Measurements from ENCODE around the gene LDLRAD4.

LDLRAD4 gene

DNA sequence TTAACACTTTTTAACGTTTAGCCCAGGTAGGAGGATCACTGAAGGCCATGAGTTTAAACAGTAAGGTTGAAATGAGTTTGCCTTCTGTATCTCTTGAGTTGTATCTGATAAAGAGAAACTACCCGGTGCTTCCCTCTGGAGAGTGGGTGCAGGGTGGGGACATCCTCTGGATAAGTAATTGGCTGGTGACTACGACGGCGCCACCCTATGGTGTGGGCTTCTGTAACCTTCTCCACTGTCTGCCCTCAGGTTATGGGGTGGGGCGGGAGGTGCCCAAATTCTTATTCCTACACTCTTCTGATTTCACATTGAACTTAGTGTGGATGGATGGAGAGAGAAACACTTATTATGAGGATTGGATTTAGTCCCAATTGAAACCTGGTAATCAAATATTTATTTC lies 68.8 kb downstream of the LDLRAD4 start:
- in situ Hi-C loops (cut with HindIII; ENCODE audit: low sequenced_read_pairs) = no loop called here
- TF ChIP-seq, protein P1, sequence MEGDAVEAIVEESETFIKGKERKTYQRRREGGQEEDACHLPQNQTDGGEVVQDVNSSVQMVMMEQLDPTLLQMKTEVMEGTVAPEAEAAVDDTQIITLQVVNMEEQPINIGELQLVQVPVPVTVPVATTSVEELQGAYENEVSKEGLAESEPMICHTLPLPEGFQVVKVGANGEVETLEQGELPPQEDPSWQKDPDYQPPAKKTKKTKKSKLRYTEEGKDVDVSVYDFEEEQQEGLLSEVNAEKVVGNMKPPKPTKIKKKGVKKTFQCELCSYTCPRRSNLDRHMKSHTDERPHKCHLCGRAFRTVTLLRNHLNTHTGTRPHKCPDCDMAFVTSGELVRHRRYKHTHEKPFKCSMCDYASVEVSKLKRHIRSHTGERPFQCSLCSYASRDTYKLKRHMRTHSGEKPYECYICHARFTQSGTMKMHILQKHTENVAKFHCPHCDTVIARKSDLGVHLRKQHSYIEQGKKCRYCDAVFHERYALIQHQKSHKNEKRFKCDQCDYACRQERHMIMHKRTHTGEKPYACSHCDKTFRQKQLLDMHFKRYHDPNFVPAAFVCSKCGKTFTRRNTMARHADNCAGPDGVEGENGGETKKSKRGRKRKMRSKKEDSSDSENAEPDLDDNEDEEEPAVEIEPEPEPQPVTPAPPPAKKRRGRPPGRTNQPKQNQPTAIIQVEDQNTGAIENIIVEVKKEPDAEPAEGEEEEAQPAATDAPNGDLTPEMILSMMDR (IDR thresholded peaks at IDR 0.05; ENCODE audit: low read depth, low read length, missing control alignments) = no peak

DNA sequence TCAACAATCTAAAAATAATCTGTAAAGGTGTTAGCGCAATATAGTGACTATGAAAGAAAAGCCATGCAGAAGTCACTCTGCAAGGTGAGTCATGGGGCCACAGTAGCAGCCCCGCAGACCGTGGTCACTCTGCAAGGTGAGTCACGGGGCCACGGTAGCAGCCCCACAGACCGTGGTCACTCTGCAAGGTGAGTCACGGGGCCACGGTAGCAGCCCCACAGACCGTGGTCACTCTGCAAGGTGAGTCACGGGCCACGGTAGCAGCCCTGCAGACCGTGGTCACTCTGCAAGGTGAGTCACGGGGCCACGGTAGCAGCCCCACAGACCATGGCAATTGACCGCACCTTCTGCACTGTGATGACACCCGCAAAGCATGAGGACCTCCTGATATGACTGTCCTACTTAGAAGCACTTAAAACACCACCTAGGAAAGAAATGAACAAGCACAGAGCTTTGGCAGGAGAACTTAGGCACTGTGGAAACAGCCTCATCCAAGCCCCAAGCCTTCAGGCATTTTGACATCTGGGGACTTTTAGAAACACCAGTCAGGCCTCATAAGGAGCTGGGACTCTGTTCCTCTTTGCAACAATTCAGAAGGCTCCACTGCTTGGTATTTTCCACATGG lies 70.1 kb downstream of the LDLRAD4 start:
- no peak for DNase-seq (ENCODE audit: low read depth)
- no peak overlapping the region for H3K4me3 ChIP-seq (ENCODE audit: low read depth, low read length)
- TF ChIP-seq, protein P1 (IDR thresholded peaks at IDR 0.05; ENCODE audit: low read depth, low read length, missing control alignments) = no peak
- in situ Hi-C loops (cut with HindIII; ENCODE audit: low sequenced_read_pairs) = no loop called here

More for the DNA sequence above, 68.8 kb downstream of the LDLRAD4 start:
- DNase-seq (ENCODE audit: low read depth) = no peak
- H3K4me3 ChIP-seq (ENCODE audit: low read depth, low read length) = no peak overlapping the region

DNA sequence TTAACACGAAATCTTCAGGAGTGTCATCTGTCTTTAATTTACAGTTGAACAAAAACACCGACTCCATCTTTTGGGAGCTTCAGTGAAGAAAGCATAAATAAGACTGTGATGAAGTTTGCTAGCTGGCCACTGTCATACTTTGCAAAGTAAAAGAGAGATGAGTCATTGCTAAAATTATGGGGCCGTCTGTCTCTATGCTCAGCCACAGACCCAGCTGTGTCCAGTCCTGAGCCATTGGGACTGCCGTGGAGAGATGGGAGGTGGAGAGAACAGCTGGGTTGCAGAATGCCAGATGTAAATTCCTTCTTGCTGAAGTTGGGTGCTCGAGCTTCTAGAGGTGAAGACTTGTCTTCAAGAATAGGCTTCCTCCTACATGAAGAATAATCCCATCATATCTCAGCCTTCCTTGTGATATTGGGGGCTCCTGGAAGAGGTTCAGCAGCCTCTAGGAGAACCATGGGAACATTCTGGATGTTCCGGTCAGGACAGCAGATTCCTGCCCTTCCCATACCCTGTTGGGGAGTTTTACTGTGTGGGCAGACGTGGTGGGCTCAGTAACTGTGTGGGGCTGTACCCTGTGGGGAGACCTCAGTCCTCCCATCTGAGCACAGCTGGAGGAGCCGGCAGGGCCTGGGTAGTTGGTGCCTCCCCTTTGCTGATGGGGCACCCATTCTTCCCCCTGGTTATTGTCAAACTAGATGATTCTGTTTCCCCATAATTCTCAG lies 71.1 kb downstream of the LDLRAD4 start:
- TF ChIP-seq, protein P1 (IDR thresholded peaks at IDR 0.05; ENCODE audit: low read depth, low read length, missing control alignments) = no peak
- in situ Hi-C loops (cut with HindIII; ENCODE audit: low sequenced_read_pairs) = no loop called here
- DNase-seq (ENCODE audit: low read depth) = no peak
- no peak overlapping the region for H3K4me3 ChIP-seq (ENCODE audit: low read depth, low read length)

DNA sequence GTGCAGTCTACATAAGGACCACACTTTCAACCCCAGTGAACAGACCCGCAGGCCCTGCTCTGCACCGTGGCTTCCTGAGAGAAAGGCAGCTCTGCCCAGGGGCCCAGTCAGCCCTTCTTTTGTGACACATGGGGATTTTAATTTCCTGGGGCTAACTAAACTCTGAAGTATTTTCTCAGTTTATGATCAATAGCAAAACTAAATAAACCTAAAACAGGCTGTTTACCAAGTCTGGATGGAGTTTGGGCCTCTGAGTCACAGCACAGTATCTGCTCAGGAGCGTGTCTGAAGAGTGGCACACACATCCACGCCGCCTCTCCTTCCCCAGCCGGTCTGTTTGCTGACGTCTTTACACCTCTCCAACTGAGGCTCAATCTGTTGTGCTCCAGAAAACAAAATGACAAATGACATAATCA lies 72.3 kb downstream of the LDLRAD4 start:
- in situ Hi-C loops (cut with HindIII; ENCODE audit: low sequenced_read_pairs) = no loop called here
- TF ChIP-seq, protein P1 (IDR thresholded peaks at IDR 0.05; ENCODE audit: low read depth, low read length, missing control alignments) = no peak

DNA sequence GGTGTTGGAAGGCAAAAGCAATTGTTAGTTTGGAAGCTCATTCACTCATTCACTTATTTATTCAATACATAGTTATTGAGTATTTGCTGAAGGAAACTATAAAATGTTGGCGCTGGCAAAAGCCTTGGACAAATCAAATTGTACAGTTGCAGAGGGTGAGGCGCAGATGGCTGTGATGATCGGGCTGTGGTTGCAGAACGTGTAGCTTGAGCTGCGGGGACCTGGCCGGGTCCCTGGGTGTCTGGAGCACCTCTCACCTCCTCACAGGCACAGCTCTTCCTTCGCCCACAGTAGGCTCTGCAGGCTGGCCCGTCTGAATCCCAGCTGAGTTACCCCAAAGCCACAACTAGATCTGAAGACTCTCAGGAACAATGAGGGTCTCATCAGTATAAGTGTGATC lies 72.7 kb downstream of the LDLRAD4 start:
- H3K4me3 ChIP-seq (ENCODE audit: low read depth, low read length) = no peak overlapping the region
- DNase-seq (ENCODE audit: low read depth) = no peak
- in situ Hi-C loops (cut with HindIII; ENCODE audit: low sequenced_read_pairs) = no loop called here
- TF ChIP-seq, protein P1 (IDR thresholded peaks at IDR 0.05; ENCODE audit: low read depth, low read length, missing control alignments) = no peak

More for the DNA sequence above, 72.3 kb downstream of the LDLRAD4 start:
- no peak overlapping the region for H3K4me3 ChIP-seq (ENCODE audit: low read depth, low read length)
- no peak for DNase-seq (ENCODE audit: low read depth)

DNA sequence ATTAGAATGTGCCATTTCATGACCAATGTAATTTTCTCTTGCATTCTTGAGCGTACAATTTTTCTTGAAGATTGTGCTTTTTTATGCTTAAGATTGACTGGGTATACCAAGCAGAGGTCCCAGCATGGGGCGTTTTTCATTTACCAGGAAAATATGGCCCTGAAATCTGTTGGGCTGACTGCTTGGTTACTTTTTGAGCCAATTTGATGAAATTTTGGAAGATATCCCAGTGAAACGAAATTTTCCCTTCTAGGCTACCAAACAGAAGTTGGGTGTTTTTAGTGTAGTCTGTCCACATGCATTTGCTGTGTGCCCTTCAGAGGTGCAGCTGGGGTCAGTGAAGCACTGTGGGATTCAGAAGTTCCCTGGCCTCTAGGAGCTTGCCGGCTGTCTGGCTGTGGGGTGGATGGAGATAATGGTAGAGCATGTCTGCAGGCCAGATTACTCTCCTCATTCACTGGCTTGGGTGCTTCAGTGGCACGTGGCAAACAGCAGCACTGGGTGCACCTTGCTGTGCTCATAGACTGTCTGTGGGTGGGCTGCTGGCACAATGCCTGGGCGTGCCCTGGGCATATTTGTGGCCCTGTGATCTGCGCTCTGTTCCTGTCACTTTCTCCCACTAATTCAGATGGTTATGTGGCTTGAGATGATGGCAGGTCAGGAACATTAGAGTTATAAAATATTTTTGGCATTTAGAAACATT lies 73.3 kb downstream of the LDLRAD4 start:
- H3K4me3 ChIP-seq (ENCODE audit: low read depth, low read length) = no peak overlapping the region
- TF ChIP-seq, protein P1 (IDR thresholded peaks at IDR 0.05; ENCODE audit: low read depth, low read length, missing control alignments) = no peak
- DNase-seq (ENCODE audit: low read depth) = no peak
- in situ Hi-C loops (cut with HindIII; ENCODE audit: low sequenced_read_pairs) = no loop called here

Measured in astrocyte of the cerebellum (primary cell).